ENCODE measurements around the gene FAM163B.

FAM163B gene

GRCh38 chr9:133607381-133607780, 1.8 kb downstream of the FAM163B start:
- Histone ChIP-seq H3K4me3 (ENCODE audit: low read length) (no peak overlapping the region), H2AFZ (ENCODE audit: low read depth, low read length) (no peak overlapping the region), H3K27me3 (ENCODE audit: insufficient read depth, low read length) (peaks cover 73% of the 10 kb centered on the region), H3K9me3 (ENCODE audit: low read length) (peaks cover 2% of the 10 kb centered on the region), H3K36me3 (ENCODE audit: insufficient read depth, low read length) (no peaks in the 10 kb centered on the region), H3K4me1 (ENCODE audit: insufficient read depth, low read length) (no peaks in the 10 kb centered on the region)

GRCh38 chr9:133606708-133607025, 2.5 kb downstream of the FAM163B start:
- H3K36me3 ChIP-seq (ENCODE audit: insufficient read depth, low read length): no peaks in the 10 kb centered on the region
- peaks cover 2% of the 10 kb centered on the region for H3K9me3 ChIP-seq (ENCODE audit: low read length)
- H3K4me1 ChIP-seq (ENCODE audit: insufficient read depth, low read length): no peaks in the 10 kb centered on the region
- H3K27me3 ChIP-seq (ENCODE audit: insufficient read depth, low read length): peaks cover 72% of the 10 kb centered on the region
- no peak overlapping the region for H3K4me3 ChIP-seq (ENCODE audit: low read length)
- H2AFZ ChIP-seq (ENCODE audit: low read depth, low read length): no peak overlapping the region

GRCh38 chr9:133605856-133606707, 3.1 kb downstream of the FAM163B start:
- Histone ChIP-seq H3K27me3 (ENCODE audit: insufficient read depth, low read length) (peaks cover 68% of the 10 kb centered on the region), H3K4me1 (ENCODE audit: insufficient read depth, low read length) (no peaks in the 10 kb centered on the region), H3K36me3 (ENCODE audit: insufficient read depth, low read length) (no peaks in the 10 kb centered on the region), H3K9me3 (ENCODE audit: low read length) (peaks cover 2% of the 10 kb centered on the region), H3K4me3 (ENCODE audit: low read length) (no peak overlapping the region), H2AFZ (ENCODE audit: low read depth, low read length) (no peak overlapping the region)

GRCh38 chr9:133605446-133605845, 3.7 kb downstream of the FAM163B start:
- Histone ChIP-seq H2AFZ (ENCODE audit: low read depth, low read length) (no peak overlapping the region), H3K27me3 (ENCODE audit: insufficient read depth, low read length) (peaks cover 62% of the 10 kb centered on the region), H3K9me3 (ENCODE audit: low read length) (peaks cover 2% of the 10 kb centered on the region), H3K4me3 (ENCODE audit: low read length) (no peak overlapping the region), H3K4me1 (ENCODE audit: insufficient read depth, low read length) (no peaks in the 10 kb centered on the region), H3K36me3 (ENCODE audit: insufficient read depth, low read length) (no peaks in the 10 kb centered on the region)

GRCh38 chr9:133604856-133605255, 4.3 kb downstream of the FAM163B start:
- H2AFZ ChIP-seq (ENCODE audit: low read depth, low read length): no peak overlapping the region
- peaks cover 1% of the 10 kb centered on the region for H3K9me3 ChIP-seq (ENCODE audit: low read length)
- H3K4me3 ChIP-seq (ENCODE audit: low read length): no peak overlapping the region
- H3K27me3 ChIP-seq (ENCODE audit: insufficient read depth, low read length): peaks cover 59% of the 10 kb centered on the region
- H3K36me3 ChIP-seq (ENCODE audit: insufficient read depth, low read length): no peaks in the 10 kb centered on the region
- no peaks in the 10 kb centered on the region for H3K4me1 ChIP-seq (ENCODE audit: insufficient read depth, low read length)

GRCh38 chr9:133604214-133604613, 5.0 kb downstream of the FAM163B start:
- H3K36me3 ChIP-seq (ENCODE audit: insufficient read depth, low read length): no peaks in the 10 kb centered on the region
- no peaks in the 10 kb centered on the region for H3K9me3 ChIP-seq (ENCODE audit: low read length)
- no peaks in the 10 kb centered on the region for H3K4me1 ChIP-seq (ENCODE audit: insufficient read depth, low read length)
- peaks cover 53% of the 10 kb centered on the region for H3K27me3 ChIP-seq (ENCODE audit: insufficient read depth, low read length)
- no peak overlapping the region for H3K4me3 ChIP-seq (ENCODE audit: low read length)
- no peak overlapping the region for H2AFZ ChIP-seq (ENCODE audit: low read depth, low read length)

- Histone ChIP-seq H3K36me3 (ENCODE audit: insufficient read depth, low read length) (no peaks in the 10 kb centered on the region), H3K4me1 (ENCODE audit: insufficient read depth, low read length) (no peaks in the 10 kb centered on the region), H3K4me3 (ENCODE audit: low read length) (no peak overlapping the region), H3K9me3 (ENCODE audit: low read length) (no peaks in the 10 kb centered on the region), H2AFZ (ENCODE audit: low read depth, low read length) (no peak overlapping the region), H3K27me3 (ENCODE audit: insufficient read depth, low read length) (peaks cover 48% of the 10 kb centered on the region)
Observed at GRCh38 chr9:133603135-133603927, 5.9 kb downstream of the FAM163B start.

GRCh38 chr9:133602277-133602676, 6.9 kb downstream of the FAM163B start:
- Histone ChIP-seq H3K27me3 (ENCODE audit: insufficient read depth, low read length) (peaks cover 37% of the 10 kb centered on the region), H3K9me3 (ENCODE audit: low read length) (peaks cover 2% of the 10 kb centered on the region), H3K4me3 (ENCODE audit: low read length) (no peak overlapping the region), H3K36me3 (ENCODE audit: insufficient read depth, low read length) (no peaks in the 10 kb centered on the region), H2AFZ (ENCODE audit: low read depth, low read length) (no peak overlapping the region), H3K4me1 (ENCODE audit: insufficient read depth, low read length) (no peaks in the 10 kb centered on the region)

- no peak overlapping the region for H2AFZ ChIP-seq (ENCODE audit: low read depth, low read length)
- H3K27me3 ChIP-seq (ENCODE audit: insufficient read depth, low read length): peaks cover 32% of the 10 kb centered on the region
Observed at GRCh38 chr9:133601746-133602145, 7.4 kb downstream of the FAM163B start.

GRCh38 chr9:133600739-133601138, 8.4 kb downstream of the FAM163B start:
- H3K9me3 ChIP-seq (ENCODE audit: low read length): peaks cover 4% of the 10 kb centered on the region
- H3K36me3 ChIP-seq (ENCODE audit: insufficient read depth, low read length): no peaks in the 10 kb centered on the region
- H2AFZ ChIP-seq (ENCODE audit: low read depth, low read length): no peak overlapping the region
- peaks cover 22% of the 10 kb centered on the region for H3K27me3 ChIP-seq (ENCODE audit: insufficient read depth, low read length)
- no peak overlapping the region for H3K4me3 ChIP-seq (ENCODE audit: low read length)
- no peaks in the 10 kb centered on the region for H3K4me1 ChIP-seq (ENCODE audit: insufficient read depth, low read length)

More at GRCh38 chr9:133601746-133602145, 7.4 kb downstream of the FAM163B start:
- Histone ChIP-seq H3K4me1 (ENCODE audit: insufficient read depth, low read length) (no peaks in the 10 kb centered on the region), H3K36me3 (ENCODE audit: insufficient read depth, low read length) (no peaks in the 10 kb centered on the region), H3K4me3 (ENCODE audit: low read length) (no peak overlapping the region), H3K9me3 (ENCODE audit: low read length) (peaks cover 2% of the 10 kb centered on the region)

- H3K4me3 ChIP-seq (ENCODE audit: low read length): no peak overlapping the region
- H3K27me3 ChIP-seq (ENCODE audit: insufficient read depth, low read length): peaks cover 11% of the 10 kb centered on the region
- H3K4me1 ChIP-seq (ENCODE audit: insufficient read depth, low read length): no peaks in the 10 kb centered on the region
- H3K9me3 ChIP-seq (ENCODE audit: low read length): peaks cover 4% of the 10 kb centered on the region
- no peak overlapping the region for H2AFZ ChIP-seq (ENCODE audit: low read depth, low read length)
- no peaks in the 10 kb centered on the region for H3K36me3 ChIP-seq (ENCODE audit: insufficient read depth, low read length)
Observed at GRCh38 chr9:133599470-133600173, 9.6 kb downstream of the FAM163B start.

- H3K36me3 ChIP-seq (ENCODE audit: insufficient read depth, low read length): no peaks in the 10 kb centered on the region
- H3K9me3 ChIP-seq (ENCODE audit: low read length): peaks cover 4% of the 10 kb centered on the region
- no peak overlapping the region for H2AFZ ChIP-seq (ENCODE audit: low read depth, low read length)
- H3K27me3 ChIP-seq (ENCODE audit: insufficient read depth, low read length): peaks cover 7% of the 10 kb centered on the region
- no peaks in the 10 kb centered on the region for H3K4me1 ChIP-seq (ENCODE audit: insufficient read depth, low read length)
- H3K4me3 ChIP-seq (ENCODE audit: low read length): no peak overlapping the region
Observed at GRCh38 chr9:133598978-133599377, 10.2 kb downstream of the FAM163B start.

Measured in neuron (in vitro differentiated cells).